8988T (cell line): Measurements from ENCODE around the gene RXFP2.

ENCODE experiments used
- DNase-seq: peaks from one replicate; pipeline ENCODE4 v3.0.0; 2011

The RXFP2 gene, protein sequence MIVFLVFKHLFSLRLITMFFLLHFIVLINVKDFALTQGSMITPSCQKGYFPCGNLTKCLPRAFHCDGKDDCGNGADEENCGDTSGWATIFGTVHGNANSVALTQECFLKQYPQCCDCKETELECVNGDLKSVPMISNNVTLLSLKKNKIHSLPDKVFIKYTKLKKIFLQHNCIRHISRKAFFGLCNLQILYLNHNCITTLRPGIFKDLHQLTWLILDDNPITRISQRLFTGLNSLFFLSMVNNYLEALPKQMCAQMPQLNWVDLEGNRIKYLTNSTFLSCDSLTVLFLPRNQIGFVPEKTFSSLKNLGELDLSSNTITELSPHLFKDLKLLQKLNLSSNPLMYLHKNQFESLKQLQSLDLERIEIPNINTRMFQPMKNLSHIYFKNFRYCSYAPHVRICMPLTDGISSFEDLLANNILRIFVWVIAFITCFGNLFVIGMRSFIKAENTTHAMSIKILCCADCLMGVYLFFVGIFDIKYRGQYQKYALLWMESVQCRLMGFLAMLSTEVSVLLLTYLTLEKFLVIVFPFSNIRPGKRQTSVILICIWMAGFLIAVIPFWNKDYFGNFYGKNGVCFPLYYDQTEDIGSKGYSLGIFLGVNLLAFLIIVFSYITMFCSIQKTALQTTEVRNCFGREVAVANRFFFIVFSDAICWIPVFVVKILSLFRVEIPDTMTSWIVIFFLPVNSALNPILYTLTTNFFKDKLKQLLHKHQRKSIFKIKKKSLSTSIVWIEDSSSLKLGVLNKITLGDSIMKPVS

DNA sequence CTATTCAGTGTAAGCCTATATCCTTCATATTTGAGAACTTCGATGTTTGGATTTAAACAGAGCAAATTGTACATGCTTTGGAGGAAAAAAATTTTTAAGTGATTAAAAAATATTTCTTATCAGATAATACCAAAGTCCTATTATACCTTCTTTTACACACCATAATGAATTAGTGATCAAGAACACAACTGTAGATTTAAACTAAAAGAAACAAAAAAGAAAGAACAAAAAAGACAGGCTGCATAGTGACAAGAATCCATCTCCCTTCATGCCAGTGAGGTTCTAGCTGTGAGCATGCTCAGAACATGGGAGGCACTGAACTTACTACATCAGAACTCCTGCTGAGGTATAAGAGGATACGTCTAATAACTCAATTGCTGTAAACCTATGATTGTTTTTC is at the start of gene RXFP2:
Gene RXFP2, plus strand, starts transcription at position 301 of the 400 bp plus-strand sequence. Its CDS starts 87 bp downstream, at position 388.
- no peak for DNase-seq

DNA sequence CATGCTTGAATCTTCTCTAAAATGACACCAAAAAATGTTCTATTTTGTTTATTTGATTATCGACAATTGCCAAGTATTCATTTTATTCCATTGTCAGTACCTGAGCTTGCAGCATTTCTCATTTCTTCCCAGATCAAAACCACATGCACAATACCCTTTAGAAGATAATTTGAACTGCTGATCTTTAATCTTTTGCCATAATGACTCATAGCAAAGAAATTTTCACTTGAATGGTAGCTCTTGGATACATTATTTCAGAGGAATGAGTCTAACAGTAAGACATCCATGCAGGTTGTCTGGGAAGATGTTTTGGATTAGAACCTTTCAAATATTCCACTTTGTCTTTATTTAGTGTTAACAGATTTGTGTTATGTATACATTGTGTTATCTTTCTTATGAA is 42.0 kb upstream of the RXFP2 start:
- DNase-seq: no peak

DNA sequence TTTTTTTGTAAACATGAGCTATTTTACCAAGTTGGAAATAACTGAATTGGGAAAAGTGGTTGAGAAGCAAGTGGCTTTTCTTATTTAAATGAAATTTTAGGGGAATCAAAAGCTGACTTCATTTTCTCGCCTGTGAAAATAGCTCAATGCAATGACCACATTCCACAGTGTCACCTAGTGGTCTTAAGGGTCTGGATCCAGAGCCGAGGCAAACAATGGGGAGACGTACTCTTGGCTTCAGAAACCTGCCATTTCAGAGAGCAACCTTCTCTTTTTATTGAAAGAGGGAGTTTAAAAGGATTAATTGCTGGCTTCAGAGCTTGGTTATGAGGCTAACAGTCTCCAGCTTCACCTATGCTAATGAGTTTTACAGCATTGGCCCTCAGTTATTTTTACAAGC is 39.7 kb upstream of the RXFP2 start:
- no peak for DNase-seq

DNA sequence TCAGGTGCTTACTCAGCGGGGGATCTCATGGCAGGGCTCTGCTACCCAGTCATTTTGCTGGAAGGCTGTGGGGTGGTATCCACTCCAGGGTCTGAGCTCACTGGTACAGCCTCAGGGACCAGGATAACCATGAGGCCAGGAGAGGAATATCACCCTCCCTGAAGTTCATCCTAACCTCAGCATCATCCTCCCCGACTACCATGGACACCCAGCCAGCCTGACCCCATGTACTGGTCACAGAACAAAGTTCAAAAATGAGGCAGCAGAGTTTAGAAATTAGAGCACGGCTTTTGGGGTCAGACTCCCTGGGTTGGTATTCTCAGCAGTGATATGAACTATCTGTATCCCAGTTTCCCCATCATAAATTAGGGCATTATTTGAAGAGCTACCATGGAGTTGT is 35.5 kb upstream of the RXFP2 start:
- DNase-seq: no peak

DNA sequence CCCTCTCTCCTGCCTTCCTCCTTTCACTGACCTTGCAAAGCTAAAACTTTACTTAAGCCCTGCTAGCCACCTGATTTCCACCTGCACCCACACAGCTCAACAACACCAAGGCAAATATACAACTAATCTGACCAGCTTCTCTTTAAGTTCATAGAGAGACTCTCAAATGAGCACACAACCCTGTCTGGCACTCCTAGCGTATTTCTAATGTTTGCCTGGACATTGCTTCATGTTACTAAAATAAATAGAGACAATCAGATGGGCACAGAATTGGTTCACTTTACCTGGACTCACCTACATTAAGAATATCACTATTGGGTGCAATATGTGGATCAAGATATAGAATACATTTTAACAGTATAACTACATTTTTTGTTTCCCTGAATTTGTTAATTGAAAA is 33.2 kb upstream of the RXFP2 start:
- no peak for DNase-seq

DNA sequence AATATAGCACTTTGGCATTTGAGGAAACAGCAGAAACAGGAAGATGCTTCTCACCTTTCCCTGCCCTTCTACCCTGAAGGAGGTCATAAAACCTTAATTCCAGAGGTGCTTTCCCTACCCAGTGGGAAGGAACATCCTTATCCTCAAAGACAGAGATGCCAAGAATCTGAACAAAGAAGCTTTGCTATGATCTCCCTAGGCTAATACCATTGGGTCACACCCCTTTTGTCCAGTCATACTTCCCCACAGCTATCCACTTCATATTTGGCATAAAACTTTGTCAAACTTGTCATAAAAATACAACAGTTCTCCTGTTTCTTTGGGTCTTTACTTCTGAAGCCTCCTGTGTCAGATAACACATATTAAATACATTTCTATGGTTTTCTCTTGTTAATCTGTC is 21.7 kb upstream of the RXFP2 start:
- no peak for DNase-seq

DNA sequence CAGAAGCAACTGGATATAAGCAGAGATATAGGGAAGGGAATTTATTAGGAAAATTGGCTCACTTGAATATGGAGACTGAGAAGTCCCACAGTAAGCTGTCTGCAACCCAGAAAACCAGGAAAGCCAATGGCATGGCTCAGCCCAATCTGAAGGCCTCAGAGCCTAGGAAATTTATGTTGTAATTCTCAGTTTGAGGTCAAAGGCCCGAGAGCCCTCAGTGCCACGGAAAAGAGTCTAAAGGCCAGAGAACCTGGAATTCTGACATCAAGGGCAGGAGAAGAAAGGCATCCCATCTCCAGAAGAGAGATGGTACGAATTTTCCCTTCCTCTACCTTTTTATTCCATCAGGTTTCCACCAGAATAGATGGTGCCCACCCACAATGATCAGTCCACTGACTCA is 20.1 kb upstream of the RXFP2 start:
- no peak for DNase-seq

DNA sequence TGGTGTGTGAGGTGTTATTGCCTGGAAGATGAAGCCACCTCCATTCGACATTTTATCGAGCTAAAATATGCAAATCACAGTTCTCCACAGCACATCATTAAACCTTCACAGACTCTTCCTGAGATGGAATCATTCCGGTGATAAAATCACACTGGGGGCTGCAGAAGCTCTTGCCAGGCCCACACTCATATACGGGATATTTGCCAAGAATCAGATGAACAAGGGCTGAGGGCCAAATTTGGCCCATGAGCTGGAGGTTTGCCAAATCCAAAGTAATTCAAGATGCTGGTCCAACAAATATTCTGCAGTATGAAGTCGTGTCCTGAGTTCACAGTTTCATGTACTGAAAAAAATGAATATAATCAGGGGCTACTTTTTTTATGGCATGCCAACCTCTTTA is 16.7 kb upstream of the RXFP2 start:
- DNase-seq: no peak

DNA sequence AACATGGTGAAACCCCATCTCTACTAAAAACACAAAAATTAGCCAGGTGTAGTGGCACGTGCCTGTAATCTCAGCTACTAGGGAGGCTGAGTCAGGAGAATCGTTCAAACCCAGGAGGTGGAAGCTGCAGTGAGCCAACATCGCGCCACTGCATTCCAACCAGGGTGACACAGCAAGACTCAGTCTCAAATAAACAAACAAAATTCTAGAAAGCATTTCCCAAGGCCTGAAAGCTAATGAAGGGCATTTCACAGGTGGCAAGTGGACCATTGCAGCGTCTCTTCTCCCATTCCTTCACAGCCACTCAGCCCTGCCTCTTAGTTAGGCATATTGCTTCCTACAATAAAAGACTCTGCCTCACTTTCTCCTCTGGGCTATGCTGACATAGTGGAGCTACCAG is 13.5 kb upstream of the RXFP2 start:
- no peak for DNase-seq

DNA sequence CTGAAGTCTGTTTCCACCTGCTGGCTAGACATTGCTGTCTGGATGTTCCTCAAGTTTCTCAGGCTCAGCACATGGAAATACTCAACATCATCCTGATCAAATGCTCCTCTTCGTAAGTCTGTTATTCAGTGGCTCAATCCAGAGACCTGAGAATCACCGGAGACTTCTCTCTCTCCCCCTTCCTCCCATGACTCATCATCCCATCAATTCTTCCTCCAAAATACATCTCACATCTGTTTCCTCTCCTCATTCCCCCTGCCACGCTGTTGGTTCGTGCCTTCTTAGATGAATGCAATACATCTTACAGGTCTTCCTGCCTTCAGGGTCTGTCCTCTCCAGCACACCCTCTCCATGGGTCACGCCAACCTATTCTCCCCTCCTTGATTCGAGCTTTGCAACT is 7.4 kb upstream of the RXFP2 start:
- no peak for DNase-seq

DNA sequence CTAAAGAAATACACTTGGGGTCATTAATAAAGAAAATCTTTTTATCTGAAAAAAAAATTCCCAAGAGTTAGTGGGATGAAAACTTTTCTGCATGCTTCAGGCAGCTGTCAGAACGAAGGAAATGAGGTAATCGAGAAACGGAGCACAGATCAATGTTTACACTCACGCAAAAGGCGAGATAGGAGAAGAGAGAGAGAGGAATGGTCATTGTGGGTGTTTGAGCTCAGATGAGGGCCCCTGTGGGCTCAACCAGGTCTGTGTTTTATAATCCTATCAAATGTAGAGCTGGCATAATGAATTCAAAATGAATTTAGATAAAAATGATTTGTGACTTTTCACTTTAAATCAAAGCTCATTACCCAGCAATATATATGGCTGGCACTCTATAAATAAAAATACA is 6.3 kb upstream of the RXFP2 start:
- DNase-seq: no peak

DNA sequence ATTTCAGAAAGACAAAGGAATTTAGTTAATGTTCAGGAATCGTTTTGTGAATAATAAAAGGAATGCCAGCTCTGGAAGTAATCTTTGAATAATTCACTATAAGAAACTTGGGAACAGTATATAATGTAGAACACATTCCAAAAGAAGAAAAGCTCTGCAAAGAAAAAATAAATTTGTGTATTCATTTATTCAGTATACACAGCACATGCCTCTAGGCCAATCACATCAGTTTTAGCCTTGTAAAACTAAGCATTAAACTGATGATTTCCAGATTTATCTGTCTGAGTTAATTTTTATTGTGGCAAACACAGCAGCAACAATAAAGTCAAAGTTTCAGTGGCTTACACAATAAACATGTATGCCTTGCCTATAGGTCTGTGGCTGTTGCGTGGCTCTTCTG is 5.7 kb upstream of the RXFP2 start:
- no peak for DNase-seq

DNA sequence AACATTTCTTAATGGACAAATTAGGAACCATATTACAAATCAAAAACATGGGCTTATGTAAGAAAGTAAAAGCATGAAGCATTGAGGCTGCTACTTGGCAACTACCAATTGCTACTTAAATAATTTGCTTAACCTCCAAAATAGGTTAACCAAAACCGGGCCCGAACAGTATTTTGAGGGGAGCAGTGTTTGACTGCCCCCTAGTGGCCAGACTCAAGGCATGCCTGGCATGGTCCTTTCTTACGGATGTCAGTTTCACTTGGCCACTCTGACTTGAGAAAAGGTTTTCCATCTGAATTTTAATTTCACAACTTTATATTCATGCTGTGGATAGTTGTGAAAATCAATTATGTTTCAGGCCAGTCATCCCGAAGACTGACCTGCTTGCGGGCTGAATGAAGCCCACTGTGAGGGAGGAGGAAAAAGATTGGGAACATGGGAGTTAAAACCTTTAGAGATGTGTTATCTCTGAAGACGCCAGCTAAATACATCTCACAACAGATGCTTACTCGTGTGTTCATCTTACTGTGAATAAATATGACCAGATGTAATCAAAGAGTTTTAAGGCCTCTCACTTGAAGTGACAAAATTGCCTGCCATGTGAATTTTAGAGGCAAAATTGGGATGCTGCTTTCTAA is 2.9 kb downstream of the RXFP2 start:
- no peak for DNase-seq

DNA sequence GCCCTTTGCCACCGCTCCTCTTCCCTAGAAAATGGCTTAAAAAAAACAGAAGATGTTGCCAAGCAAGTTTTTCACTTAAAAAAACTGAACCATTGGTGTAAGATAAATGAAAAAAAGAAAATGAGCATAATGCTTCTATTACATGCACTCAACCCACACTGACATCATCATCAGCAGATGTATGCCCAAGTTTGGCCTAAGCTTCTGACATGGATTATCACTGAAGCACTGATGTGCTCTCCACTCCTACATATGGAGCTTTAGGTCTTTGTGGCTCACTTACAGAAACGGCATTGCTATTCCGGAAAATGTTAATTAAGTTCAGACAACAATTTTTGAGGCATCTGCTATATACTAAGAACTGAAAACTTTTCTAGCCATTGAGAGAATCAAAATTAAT is 8.0 kb downstream of the RXFP2 start:
- DNase-seq: no peak

DNA sequence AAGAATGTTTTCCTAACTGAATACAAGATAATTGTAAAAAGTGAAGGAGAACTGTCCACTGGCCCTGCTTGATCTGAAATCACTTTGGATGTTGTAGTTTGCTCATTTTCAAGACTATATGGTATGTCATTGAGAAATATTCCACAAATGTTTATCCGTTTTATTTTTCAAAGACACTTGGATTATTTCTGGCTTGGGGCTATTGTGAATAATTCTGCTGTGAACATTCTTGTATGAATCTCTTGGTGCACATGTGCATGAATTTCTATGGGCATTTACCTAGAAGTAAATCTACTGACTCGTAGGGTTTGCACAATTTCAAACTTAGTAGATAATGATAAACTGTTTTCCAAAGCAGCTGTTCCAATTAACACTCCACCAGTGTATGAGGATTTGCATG is 8.6 kb downstream of the RXFP2 start:
- DNase-seq: no peak

DNA sequence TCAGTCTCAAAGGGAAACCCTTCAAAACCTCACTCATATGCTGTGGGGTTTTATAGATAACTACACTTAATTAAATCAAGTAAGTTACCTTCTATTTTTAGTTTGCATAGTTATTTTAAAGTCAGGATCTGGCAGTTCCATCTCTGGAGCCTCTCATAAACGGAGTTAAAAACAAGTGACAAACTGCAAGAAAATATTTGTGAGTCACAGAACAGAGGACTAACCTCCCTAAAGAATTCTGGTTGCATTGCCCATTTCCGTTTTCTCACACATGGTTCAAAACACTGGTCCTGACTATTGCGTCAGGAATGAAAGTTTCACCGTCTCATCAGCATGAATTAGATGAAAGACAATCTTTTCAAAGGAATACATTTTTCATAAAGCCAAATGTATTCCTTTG is 10.6 kb downstream of the RXFP2 start:
- peak; percentile 22 for DNase-seq

DNA sequence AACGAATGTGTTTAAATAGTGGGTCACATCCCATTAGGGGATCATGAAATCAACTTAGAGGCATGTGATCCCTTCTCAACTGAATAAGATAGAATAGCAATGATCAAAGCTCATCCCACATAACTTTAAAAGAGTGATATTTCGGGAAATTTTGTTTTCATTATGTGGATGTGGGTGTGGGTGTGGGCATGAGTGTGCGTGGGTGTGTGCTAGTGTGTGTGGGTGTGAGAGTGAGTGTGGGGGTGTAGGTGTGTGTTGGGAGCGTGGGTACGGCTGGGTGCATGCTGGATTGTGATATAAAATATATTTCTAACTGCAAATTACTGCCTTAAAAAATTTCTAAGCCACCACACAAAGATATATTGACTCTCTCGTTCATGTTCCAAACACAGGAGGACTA is 15.9 kb downstream of the RXFP2 start:
- no peak for DNase-seq

DNA sequence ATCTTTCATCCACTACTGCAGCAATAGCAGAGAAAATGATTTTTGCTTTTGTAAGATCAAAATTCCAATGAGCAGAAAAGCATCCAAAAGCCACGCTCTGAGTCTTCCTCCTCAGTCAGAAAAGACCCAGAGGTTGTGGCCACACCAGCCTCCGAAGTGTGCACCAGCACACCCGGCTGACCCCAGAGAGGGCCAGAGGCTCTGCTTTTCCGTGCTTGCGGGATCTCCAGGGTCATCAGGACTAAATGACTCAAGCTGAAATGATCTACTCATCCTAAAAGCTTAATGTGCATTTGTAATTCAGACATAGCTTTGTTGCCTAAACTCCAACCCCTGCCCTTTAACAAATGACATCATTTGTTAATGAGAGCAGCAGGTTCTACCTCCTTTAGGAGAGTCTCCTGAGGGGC is 16.5 kb downstream of the RXFP2 start:
- DNase-seq: no peak

DNA sequence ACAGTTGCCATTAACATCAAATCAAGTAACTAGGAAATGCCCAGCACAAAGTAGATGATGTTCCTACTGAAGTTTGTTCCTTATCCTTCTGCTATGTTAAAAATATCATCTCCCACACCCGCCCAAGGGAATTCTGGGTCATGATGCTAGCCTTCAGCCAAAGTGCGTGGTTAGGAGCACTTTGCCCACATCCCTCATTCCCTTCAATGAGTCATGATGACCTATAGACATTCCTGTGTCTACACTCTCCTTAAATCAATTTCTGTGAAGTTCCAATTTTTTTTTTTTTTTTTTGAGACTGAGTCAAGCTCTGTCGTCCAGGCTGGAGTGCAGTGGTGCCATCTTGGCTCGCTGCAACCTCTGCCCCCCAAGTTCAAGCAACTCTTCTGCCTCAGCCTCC is 17.0 kb downstream of the RXFP2 start:
- DNase-seq: peak; percentile 24

DNA sequence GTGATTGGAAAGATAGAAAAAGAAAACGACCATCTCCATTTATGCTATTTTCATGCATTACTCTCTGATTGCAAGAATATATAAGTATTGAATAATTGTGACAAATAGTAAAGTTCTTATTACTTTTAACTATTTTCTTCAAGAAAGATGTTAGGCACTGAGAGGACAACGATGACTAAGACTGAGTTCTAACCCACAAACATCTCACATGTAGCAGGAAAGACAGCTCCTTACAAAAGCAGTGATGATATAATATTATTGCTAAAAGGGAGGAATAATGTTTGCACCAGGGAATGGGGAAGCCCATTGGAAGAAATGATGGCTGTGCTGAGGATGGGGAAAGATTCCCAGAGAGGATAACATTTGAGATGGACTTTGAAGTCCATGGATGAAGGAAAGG is 22.6 kb downstream of the RXFP2 start:
- DNase-seq: no peak

DNA sequence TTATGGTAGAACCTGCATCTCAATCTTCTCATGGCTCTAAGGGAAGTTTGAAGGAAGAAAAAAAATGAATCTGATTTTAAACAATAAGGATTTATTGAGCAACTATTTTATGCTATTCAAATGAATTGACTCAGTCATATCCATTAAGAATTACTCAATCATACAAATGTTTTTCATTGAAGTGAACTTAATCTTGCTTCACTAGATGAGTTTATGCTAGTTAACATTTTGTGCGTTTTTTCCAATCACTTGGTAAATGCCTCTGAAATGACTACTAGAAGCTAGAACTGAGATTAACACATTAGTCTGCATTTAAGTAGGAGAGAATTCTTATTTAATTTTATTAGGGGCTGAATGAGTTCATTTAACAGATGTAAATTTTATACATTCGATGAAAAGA is 25.2 kb downstream of the RXFP2 start:
- DNase-seq: no peak

DNA sequence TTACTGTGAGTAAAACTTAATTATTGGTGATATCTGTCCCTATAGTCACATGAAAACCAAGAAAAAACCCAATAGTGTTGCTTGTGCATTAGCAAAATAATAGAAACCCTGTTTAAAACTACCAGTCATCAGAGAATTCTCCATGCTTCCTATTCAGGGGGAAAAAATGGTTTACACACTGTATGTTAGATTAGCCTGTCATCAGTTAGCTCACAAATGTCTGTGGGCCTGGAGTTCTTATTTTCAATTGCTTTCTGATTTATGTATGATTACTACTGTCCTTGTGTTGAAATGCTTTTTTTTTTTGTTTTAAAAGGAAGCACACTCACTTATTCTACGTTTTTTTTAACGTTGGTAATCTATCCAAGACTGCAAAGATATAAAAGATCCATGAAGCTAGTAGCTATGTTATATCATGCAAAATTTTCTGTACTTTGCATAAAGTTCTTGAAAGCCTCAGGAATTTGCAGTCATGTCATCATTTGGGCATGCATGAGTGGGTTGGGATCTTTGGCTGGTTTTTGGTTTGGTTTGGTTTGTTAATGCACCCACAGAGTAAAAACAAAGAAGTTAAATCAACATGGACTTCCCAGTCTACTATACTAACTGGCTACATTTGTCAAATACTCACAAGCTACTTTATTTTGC is 25.9 kb downstream of the RXFP2 start:
- no peak for DNase-seq

DNA sequence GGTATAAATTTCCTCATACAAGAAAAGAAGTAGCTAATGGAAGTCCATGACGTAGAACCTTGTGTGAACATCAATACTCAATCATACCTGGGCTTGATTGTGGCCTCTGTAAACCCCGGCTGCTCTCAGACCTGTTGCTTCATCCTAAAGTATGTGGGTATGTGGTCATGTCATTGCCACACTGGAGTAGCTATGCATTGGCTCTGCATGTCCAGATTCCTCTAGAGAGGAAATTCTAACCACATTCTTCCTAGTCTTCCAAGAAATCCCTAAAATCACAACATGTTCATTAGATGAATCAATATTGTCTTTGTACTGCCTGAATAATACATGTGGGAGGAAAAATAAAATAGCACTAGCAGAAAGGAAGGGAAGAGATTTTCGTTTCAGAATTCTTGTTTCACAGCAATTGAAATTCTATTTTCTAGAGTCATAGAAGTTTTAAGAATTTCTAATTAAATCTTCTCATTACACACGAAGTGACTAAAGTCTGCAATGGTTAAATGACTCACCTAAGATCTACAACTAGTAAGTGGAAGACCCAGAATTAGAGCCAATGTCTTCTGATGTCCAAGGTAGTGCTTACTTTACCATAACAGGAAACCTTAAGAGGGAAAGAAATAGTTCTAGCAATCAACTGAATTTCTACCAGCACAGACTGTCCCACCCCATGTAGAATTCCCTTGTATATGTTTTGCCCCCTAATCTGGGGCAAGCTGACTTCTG is 28.0 kb downstream of the RXFP2 start:
- DNase-seq: no peak
